ENCODE measurements around the gene MSH3.

MSH3 gene

GRCh38 chr5:80804332-80804731 lies 149.9 kb downstream of the MSH3 start:
- no peak for TF ChIP-seq ZFP3 (CRISPR knock-in tag; IDR thresholded peaks at IDR 0.05)
- TF ChIP-seq ZNF70 (CRISPR knock-in tag; IDR thresholded peaks at IDR 0.05) = no peak
- ATAC-seq = no peak

GRCh38 chr5:80805038-80805437 lies 150.6 kb downstream of the MSH3 start:
- no peak for TF ChIP-seq TOX (CRISPR knock-in tag; IDR thresholded peaks at IDR 0.05; ENCODE audit: borderline replicate concordance)
- ATAC-seq = no peak

GRCh38 chr5:80806929-80807328 lies 152.5 kb downstream of the MSH3 start:
- TF ChIP-seq OSR1 (CRISPR knock-in tag; IDR thresholded peaks at IDR 0.05) (no peak), ZC3H10 (CRISPR knock-in tag; IDR thresholded peaks at IDR 0.05) (no peak), ISL1 (CRISPR knock-in tag; IDR thresholded peaks at IDR 0.05) (no peak), RARB (CRISPR knock-in tag; IDR thresholded peaks at IDR 0.05) (no peak), TSHZ2 (CRISPR knock-in tag; IDR thresholded peaks at IDR 0.05) (no peak), ZNF8 (CRISPR knock-in tag; IDR thresholded peaks at IDR 0.05) (no peak), CSDC2 (CRISPR knock-in tag; IDR thresholded peaks at IDR 0.05) (no peak), SNAI2 (CRISPR knock-in tag; IDR thresholded peaks at IDR 0.05) (no peak), PPARA (CRISPR knock-in tag; IDR thresholded peaks at IDR 0.05; ENCODE audit: borderline replicate concordance) (no peak), ZNF565 (CRISPR knock-in tag; conservative IDR thresholded peaks at IDR 0.05; ENCODE audit: low read depth) (no peak), TCF4 (CRISPR knock-in tag; IDR thresholded peaks at IDR 0.05; ENCODE audit: borderline replicate concordance) (no peak), PATZ1 (CRISPR knock-in tag; IDR thresholded peaks at IDR 0.05; ENCODE audit: borderline replicate concordance) (no peak)
- no peak for ATAC-seq

GRCh38 chr5:80809451-80809850 lies 155.0 kb downstream of the MSH3 start:
- no peak for ATAC-seq
- TF ChIP-seq ISL1 (CRISPR knock-in tag; IDR thresholded peaks at IDR 0.05) (no peak), OSR1 (CRISPR knock-in tag; IDR thresholded peaks at IDR 0.05) (no peak), ZFP30 (CRISPR knock-in tag; IDR thresholded peaks at IDR 0.05) (no peak), RARB (CRISPR knock-in tag; IDR thresholded peaks at IDR 0.05) (no peak), PATZ1 (CRISPR knock-in tag; IDR thresholded peaks at IDR 0.05; ENCODE audit: borderline replicate concordance) (no peak), POU6F1 (CRISPR knock-in tag; IDR thresholded peaks at IDR 0.05; ENCODE audit: borderline replicate concordance, low read depth) (no peak), SNAI2 (CRISPR knock-in tag; IDR thresholded peaks at IDR 0.05) (no peak), TOX (CRISPR knock-in tag; IDR thresholded peaks at IDR 0.05; ENCODE audit: borderline replicate concordance) (no peak), ZFP3 (CRISPR knock-in tag; IDR thresholded peaks at IDR 0.05) (no peak), CREB5 (CRISPR knock-in tag; IDR thresholded peaks at IDR 0.05; ENCODE audit: low read depth) (no peak), ESRRG (CRISPR knock-in tag; IDR thresholded peaks at IDR 0.05) (no peak)

Data from SK-N-SH treated with all-trans-retinoic acid at 6 μM for 48 hours (cell line).